GM23338 (cell line): ENCODE data around the gene STOML3. TPM values are rescaled to one million over a fixed set of nuclear protein-coding genes. Genes with fewer than 3 reads are reported as not detected.

Experiments used
- ATAC-seq: fragments of 200-7000 bp; cut with Tn5 transposase; 3 replicates; pipeline ENCODE4 v1.9.1; 2020
- DNase-seq: peaks from one replicate; pipeline ENCODE4 v3.0.0-alpha.2; 2015; ENCODE audit warnings: low spot score
- H2AFZ ChIP-seq: fragments of 200-600 bp; sonication (generic); 2 replicates; pipeline ENCODE4 v1.8.0; 2016; ENCODE audit warnings: antibody characterized with exemption, mild to moderate bottlenecking, moderate library complexity
- H3F3A ChIP-seq: fragments of 200-600 bp; sonication (generic); replicated peaks from 2 replicates; pipeline ENCODE4 v1.8.0; 2017; ENCODE audit warnings: antibody characterized with exemption, mixed run types, low read depth
- H3K27ac ChIP-seq: fragments of 200-600 bp; sonication (generic); 2 replicates; pipeline ENCODE4 v1.6.1; 2016; ENCODE audit warnings: low read depth
- H3K27me3 ChIP-seq: fragments of 200-600 bp; sonication (generic); 2 replicates; pipeline ENCODE4 v1.8.0; 2016; ENCODE audit warnings: mild to moderate bottlenecking, mixed run types, moderate library complexity; ENCODE audit not compliant: insufficient read depth
- H3K36me3 ChIP-seq: fragments of 200-600 bp; sonication (generic); 2 replicates; pipeline ENCODE4 v1.8.0; 2016; ENCODE audit warnings: mild to moderate bottlenecking; ENCODE audit not compliant: insufficient read depth
- H3K4me1 ChIP-seq: fragments of 200-600 bp; sonication (generic); 2 replicates; pipeline ENCODE4 v1.8.0; 2016; ENCODE audit warnings: mild to moderate bottlenecking, moderate library complexity; ENCODE audit not compliant: insufficient read depth
- H3K4me2 ChIP-seq: fragments of 200-600 bp; sonication (generic); 2 replicates; pipeline ENCODE4 v1.7.1; 2017; ENCODE audit warnings: mixed run types
- H3K4me3 ChIP-seq: fragments of 200-600 bp; sonication (generic); 2 replicates; pipeline ENCODE4 v1.6.1; 2016; ENCODE audit warnings: mixed run types
- H3K79me2 ChIP-seq: fragments of 200-600 bp; sonication (generic); replicated peaks from 2 replicates; pipeline ENCODE4 v1.8.0; 2017; ENCODE audit warnings: mild to moderate bottlenecking; ENCODE audit not compliant: insufficient read depth
- H3K9me2 ChIP-seq: fragments of 200-600 bp; sonication (generic); 2 replicates; pipeline ENCODE4 v1.8.0; 2017; ENCODE audit not compliant: insufficient read depth
- H4K20me1 ChIP-seq: fragments of 200-600 bp; sonication (generic); replicated peaks from 2 replicates; pipeline ENCODE4 v1.8.0; 2017; ENCODE audit warnings: mild to moderate bottlenecking; ENCODE audit not compliant: insufficient read depth
- H3K27ac Mint-ChIP-seq: 2 replicates; pipeline ENCODE4 v1.8.0; 2020; ENCODE audit warnings: inconsistent platforms, mild to moderate bottlenecking, moderate library complexity, mixed read lengths
- H3K27me3 Mint-ChIP-seq: 3 replicates; pipeline ENCODE4 v1.8.0; 2022; ENCODE audit warnings: low read depth, mild to moderate bottlenecking, moderate library complexity, mixed read lengths, inconsistent platforms; ENCODE audit not compliant: insufficient read depth, poor library complexity
- H3K36me3 Mint-ChIP-seq: 3 replicates; pipeline ENCODE4 v1.8.0; 2021; ENCODE audit warnings: low read depth, mild to moderate bottlenecking, inconsistent platforms, moderate library complexity, mixed read lengths
- H3K4me1 Mint-ChIP-seq: 3 replicates; pipeline ENCODE4 v1.8.0; 2020; ENCODE audit warnings: mild to moderate bottlenecking, inconsistent platforms, mixed read lengths
- H3K4me3 Mint-ChIP-seq: 3 replicates; pipeline ENCODE4 v1.8.0; 2021; ENCODE audit warnings: moderate library complexity, mild to moderate bottlenecking, inconsistent platforms, mixed read lengths
- H3K9me3 Mint-ChIP-seq: 3 replicates; pipeline ENCODE4 v1.8.0; 2020; ENCODE audit warnings: moderate library complexity, mild to moderate bottlenecking, inconsistent platforms, mixed read lengths
- EZH2 ChIP-seq: fragments of 200-600 bp; sonication (generic); IDR thresholded peaks from one replicate; pipeline ENCODE4 v1.8.0; 2017; ENCODE audit warnings: antibody characterized with exemption, mild to moderate bottlenecking, low read depth; ENCODE audit not compliant: unreplicated experiment
- EZH2phosphoT487 ChIP-seq: fragments of 200-600 bp; sonication (generic); IDR thresholded peaks from one replicate; pipeline ENCODE4 v1.8.1; 2018; ENCODE audit warnings: antibody characterized with exemption; ENCODE audit not compliant: unreplicated experiment
- NANOG ChIP-seq: IDR thresholded peaks from 2 replicates; pipeline ENCODE4 v1.6.1; 2016; ENCODE audit warnings: antibody characterized with exemption, borderline replicate concordance
- ZNF114 ChIP-seq: fragments of 250-450 bp; sonication (Bioruptor Pico); IDR thresholded peaks from 2 replicates; pipeline ENCODE4 v1.5.0; 2020; ENCODE audit warnings: mild to moderate bottlenecking, moderate library complexity
- ZNF331 ChIP-seq: fragments of 250-450 bp; sonication (Bioruptor Pico); IDR thresholded peaks from 2 replicates; pipeline ENCODE4 v1.5.0; 2020; ENCODE audit warnings: low read depth, mild to moderate bottlenecking, moderate library complexity
- polyA plus RNA-seq: library from polyadenylated mRNA; unstranded; fragments of >200 nt; fragmentation: Nextera tagmentation; extraction: Ambion mirVana; gene quantifications from 2 replicates; pipeline ENCODE4 v1.2.1, GENCODE V29; 2016
- total RNA-seq: library from RNA; depleted of rRNA; stranded (reverse); fragments of >200 nt; shearing (Covaris generic); gene quantifications from 2 replicates; pipeline ENCODE4 v1.2.3, GENCODE V29; 2014
- TF ChIP-seq, protein P1 (sequence below): fragments of 250-450 bp; sonication (Bioruptor Pico); IDR thresholded peaks from 2 replicates; pipeline ENCODE4 v1.5.0; 2020; ENCODE audit warnings: mild to moderate bottlenecking, moderate library complexity

The STOML3 gene
- total and polyA plus RNA-seq, 2 experiments from 2014 or later = not detected

DNA sequence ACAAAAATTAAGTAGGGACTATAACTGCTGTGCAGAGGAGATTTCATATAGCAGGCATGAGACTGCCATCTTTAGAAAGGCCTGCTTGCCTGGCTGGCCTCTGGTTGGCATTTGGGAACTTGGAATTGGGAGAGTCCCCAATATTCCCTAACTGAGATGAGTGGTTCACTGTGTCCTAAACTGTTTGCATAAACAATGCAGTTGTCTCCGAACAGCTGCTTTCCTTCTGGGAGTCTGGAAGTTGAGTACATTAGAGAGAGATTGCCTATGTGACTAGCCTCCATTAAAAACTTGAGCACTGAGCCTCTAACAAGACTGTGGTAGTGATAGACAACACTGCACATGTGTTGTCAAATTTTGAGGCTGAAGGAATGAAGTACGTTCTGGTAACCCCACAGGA is 47.4 kb downstream of the STOML3 start (continued):
- TF ChIP-seq ZNF331 (CRISPR knock-in tag) (no peak), ZNF114 (CRISPR knock-in tag) (no peak)
- TF ChIP-seq, protein P1, sequence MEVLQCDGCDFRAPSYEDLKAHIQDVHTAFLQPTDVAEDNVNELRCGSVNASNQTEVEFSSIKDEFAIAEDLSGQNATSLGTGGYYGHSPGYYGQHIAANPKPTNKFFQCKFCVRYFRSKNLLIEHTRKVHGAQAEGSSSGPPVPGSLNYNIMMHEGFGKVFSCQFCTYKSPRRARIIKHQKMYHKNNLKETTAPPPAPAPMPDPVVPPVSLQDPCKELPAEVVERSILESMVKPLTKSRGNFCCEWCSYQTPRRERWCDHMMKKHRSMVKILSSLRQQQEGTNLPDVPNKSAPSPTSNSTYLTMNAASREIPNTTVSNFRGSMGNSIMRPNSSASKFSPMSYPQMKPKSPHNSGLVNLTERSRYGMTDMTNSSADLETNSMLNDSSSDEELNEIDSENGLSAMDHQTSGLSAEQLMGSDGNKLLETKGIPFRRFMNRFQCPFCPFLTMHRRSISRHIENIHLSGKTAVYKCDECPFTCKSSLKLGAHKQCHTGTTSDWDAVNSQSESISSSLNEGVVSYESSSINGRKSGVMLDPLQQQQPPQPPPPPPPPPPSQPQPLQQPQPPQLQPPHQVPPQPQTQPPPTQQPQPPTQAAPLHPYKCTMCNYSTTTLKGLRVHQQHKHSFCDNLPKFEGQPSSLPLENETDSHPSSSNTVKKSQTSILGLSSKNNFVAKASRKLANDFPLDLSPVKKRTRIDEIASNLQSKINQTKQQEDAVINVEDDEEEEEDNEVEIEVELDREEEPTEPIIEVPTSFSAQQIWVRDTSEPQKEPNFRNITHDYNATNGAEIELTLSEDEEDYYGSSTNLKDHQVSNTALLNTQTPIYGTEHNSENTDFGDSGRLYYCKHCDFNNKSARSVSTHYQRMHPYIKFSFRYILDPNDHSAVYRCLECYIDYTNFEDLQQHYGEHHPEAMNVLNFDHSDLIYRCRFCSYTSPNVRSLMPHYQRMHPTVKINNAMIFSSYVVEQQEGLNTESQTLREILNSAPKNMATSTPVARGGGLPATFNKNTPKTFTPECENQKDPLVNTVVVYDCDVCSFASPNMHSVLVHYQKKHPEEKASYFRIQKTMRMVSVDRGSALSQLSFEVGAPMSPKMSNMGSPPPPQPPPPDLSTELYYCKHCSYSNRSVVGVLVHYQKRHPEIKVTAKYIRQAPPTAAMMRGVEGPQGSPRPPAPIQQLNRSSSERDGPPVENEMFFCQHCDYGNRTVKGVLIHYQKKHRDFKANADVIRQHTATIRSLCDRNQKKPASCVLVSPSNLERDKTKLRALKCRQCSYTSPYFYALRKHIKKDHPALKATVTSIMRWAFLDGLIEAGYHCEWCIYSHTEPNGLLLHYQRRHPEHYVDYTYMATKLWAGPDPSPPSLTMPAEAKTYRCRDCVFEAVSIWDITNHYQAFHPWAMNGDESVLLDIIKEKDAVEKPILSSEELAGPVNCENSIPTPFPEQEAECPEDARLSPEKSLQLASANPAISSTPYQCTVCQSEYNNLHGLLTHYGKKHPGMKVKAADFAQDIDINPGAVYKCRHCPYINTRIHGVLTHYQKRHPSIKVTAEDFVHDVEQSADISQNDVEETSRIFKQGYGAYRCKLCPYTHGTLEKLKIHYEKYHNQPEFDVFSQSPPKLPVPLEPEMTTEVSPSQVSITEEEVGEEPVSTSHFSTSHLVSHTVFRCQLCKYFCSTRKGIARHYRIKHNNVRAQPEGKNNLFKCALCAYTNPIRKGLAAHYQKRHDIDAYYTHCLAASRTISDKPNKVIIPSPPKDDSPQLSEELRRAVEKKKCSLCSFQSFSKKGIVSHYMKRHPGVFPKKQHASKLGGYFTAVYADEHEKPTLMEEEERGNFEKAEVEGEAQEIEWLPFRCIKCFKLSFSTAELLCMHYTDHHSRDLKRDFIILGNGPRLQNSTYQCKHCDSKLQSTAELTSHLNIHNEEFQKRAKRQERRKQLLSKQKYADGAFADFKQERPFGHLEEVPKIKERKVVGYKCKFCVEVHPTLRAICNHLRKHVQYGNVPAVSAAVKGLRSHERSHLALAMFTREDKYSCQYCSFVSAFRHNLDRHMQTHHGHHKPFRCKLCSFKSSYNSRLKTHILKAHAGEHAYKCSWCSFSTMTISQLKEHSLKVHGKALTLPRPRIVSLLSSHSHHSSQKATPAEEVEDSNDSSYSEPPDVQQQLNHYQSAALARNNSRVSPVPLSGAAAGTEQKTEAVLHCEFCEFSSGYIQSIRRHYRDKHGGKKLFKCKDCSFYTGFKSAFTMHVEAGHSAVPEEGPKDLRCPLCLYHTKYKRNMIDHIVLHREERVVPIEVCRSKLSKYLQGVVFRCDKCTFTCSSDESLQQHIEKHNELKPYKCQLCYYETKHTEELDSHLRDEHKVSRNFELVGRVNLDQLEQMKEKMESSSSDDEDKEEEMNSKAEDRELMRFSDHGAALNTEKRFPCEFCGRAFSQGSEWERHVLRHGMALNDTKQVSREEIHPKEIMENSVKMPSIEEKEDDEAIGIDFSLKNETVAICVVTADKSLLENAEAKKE = no peak

GRCh38 chr13:38941353-38941945 is 49.2 kb downstream of the STOML3 start:
- Mint-ChIP-seq H3K4me1 (no peaks in the 10 kb centered on the region), H3K4me3 (no peak overlapping the region), H3K36me3 (no peaks in the 10 kb centered on the region), H3K27me3 (peaks cover 7% of the 10 kb centered on the region), H3K27ac (no peak overlapping the region; the same call in 1 of the 2 replicates), H3K9me3 (no peaks in the 10 kb centered on the region)
- no peaks in the 10 kb centered on the region for H3K79me2 ChIP-seq
- no peak overlapping the region for H3K4me2 ChIP-seq
- H3K36me3 ChIP-seq = no peaks in the 10 kb centered on the region
- no peaks in the 10 kb centered on the region for H3F3A ChIP-seq
- no peak for ATAC-seq
- H4K20me1 ChIP-seq = no peaks in the 10 kb centered on the region
- H3K27me3 ChIP-seq = no peaks in the 10 kb centered on the region
- DNase-seq = no peak
- no peak overlapping the region for H3K27ac ChIP-seq
- H3K4me1 ChIP-seq = no peaks in the 10 kb centered on the region
- peak overlapping the region; percentile 48; the same call in 1 of the 2 replicates for H2AFZ ChIP-seq
- peaks cover 10% of the 10 kb centered on the region; the same call in 1 of the 2 replicates for H3K9me2 ChIP-seq
- no peak overlapping the region for H3K4me3 ChIP-seq
- TF ChIP-seq, protein P1 = no peak
- TF ChIP-seq EZH2phosphoT487 = no peak
- TF ChIP-seq ZNF114 (CRISPR knock-in tag) = no peak
- no peak for TF ChIP-seq NANOG
- TF ChIP-seq EZH2 = no peak
